Activated naive CD8-positive, alpha-beta T cell treated with anti-CD3 and anti-CD28 coated beads, Interleukin-2, amount 10 ng/mL, durations not matched to agents 7 days and 5 days (primary cell): ENCODE results near the gene ADAMTS18. TPM values are rescaled to one million over a fixed set of nuclear protein-coding genes. Genes with fewer than 3 reads are reported as not detected.
"Not testable (repeated sequence)": the region's sequence is repeated elsewhere in the genome, so short reads cannot be mapped to it uniquely, and the experiment has no call there.

Experiments
- ATAC-seq: fragments of 150-1000 bp; cut with Tn5 transposase; one replicate; pipeline ENCODE4 v1.10.0; 2021; ENCODE audit warnings: low read depth, moderate library complexity
- POLR2A ChIA-PET: fragments of 350-600 bp; sonication (Branson Sonifier 250); formaldehyde crosslinking; loops from one replicate; lab custom pipeline; 2021; ENCODE audit warnings: antibody characterized with exemption; lab: Charles Lee
- DNase-seq: peaks from one replicate; pipeline ENCODE4 v3.0.0; 2021
- H3K27ac Mint-ChIP-seq: one replicate; pipeline ENCODE4 v1.8.0; 2022; ENCODE audit warnings: mild to moderate bottlenecking, mixed read lengths
- H3K27me3 Mint-ChIP-seq: one replicate; pipeline ENCODE4 v1.8.0; 2022; ENCODE audit warnings: mild to moderate bottlenecking, moderate library complexity, mixed read lengths
- H3K36me3 Mint-ChIP-seq: one replicate; pipeline ENCODE4 v1.8.0; 2021; ENCODE audit warnings: mild to moderate bottlenecking, mixed read lengths
- H3K4me1 Mint-ChIP-seq: one replicate; pipeline ENCODE4 v1.8.0; 2021; ENCODE audit warnings: mixed read lengths
- H3K4me3 Mint-ChIP-seq: one replicate; pipeline ENCODE4 v1.8.0; 2022; ENCODE audit warnings: mild to moderate bottlenecking, moderate library complexity, mixed read lengths
- H3K9me3 Mint-ChIP-seq: one replicate; pipeline ENCODE4 v1.8.0; 2021; ENCODE audit warnings: mixed read lengths
- total RNA-seq, 2 experiments: library from RNA; stranded (reverse); gene quantifications; one replicate each; pipeline ENCODE4 v1.2.3, GENCODE V29; 2021

ADAMTS18 gene
- total RNA-seq, 2 experiments from 2014 or later, result not detected

GRCh38 chr16:77295896-77296295, 138.9 kb downstream of the ADAMTS18 start:
- H3K4me1 Mint-ChIP-seq, result no peaks in the 10 kb centered on the region
- no peak overlapping the region for H3K4me3 Mint-ChIP-seq
- ATAC-seq (no peak), DNase-seq (no peak)
- POLR2A ChIA-PET, result no interaction called here
- H3K27ac Mint-ChIP-seq, result no peak overlapping the region
- H3K27me3 Mint-ChIP-seq, result peaks cover 4% of the 10 kb centered on the region
- no peaks in the 10 kb centered on the region for H3K9me3 Mint-ChIP-seq
- no peaks in the 10 kb centered on the region for H3K36me3 Mint-ChIP-seq

- POLR2A ChIA-PET, result no interaction called here
- DNase-seq (no peak), ATAC-seq (no peak)
- no peaks in the 10 kb centered on the region for H3K9me3 Mint-ChIP-seq
- H3K4me1 Mint-ChIP-seq, result no peaks in the 10 kb centered on the region
- no peak overlapping the region for H3K4me3 Mint-ChIP-seq
- H3K36me3 Mint-ChIP-seq, result no peaks in the 10 kb centered on the region
- H3K27ac Mint-ChIP-seq, result no peak overlapping the region
- H3K27me3 Mint-ChIP-seq, result peaks cover 3% of the 10 kb centered on the region
These were observed 144.3 kb downstream of the ADAMTS18 start for GRCh38 chr16:77290451-77291115.

GRCh38 chr16:77289331-77289809, 145.5 kb downstream of the ADAMTS18 start:
- POLR2A ChIA-PET, result no interaction called here
- Mint-ChIP-seq H3K4me3 (no peak overlapping the region), H3K9me3 (no peaks in the 10 kb centered on the region), H3K36me3 (no peaks in the 10 kb centered on the region), H3K27me3 (peaks cover 2% of the 10 kb centered on the region), H3K27ac (no peak overlapping the region), H3K4me1 (no peaks in the 10 kb centered on the region)
- ATAC-seq (no peak), DNase-seq (no peak)

GRCh38 chr16:77288222-77288621, 146.6 kb downstream of the ADAMTS18 start:
- Mint-ChIP-seq H3K4me1 (no peaks in the 10 kb centered on the region), H3K4me3 (no peak overlapping the region), H3K27ac (no peak overlapping the region), H3K9me3 (no peaks in the 10 kb centered on the region), H3K36me3 (no peaks in the 10 kb centered on the region), H3K27me3 (peaks cover 2% of the 10 kb centered on the region)
- ATAC-seq (no peak), DNase-seq (no peak)
- POLR2A ChIA-PET, result no interaction called here

- DNase-seq, result no peak
- H3K27ac Mint-ChIP-seq, result no peak overlapping the region
- no peak for ATAC-seq
- no peaks in the 10 kb centered on the region for H3K36me3 Mint-ChIP-seq
- H3K4me3 Mint-ChIP-seq, result no peak overlapping the region
- POLR2A ChIA-PET, result no interaction called here
- H3K27me3 Mint-ChIP-seq, result peaks cover 2% of the 10 kb centered on the region
- no peaks in the 10 kb centered on the region for H3K4me1 Mint-ChIP-seq
- H3K9me3 Mint-ChIP-seq, result no peaks in the 10 kb centered on the region
These were observed 149.2 kb downstream of the ADAMTS18 start for GRCh38 chr16:77285676-77286075.

- ATAC-seq (no peak), DNase-seq (no peak)
- Mint-ChIP-seq H3K4me3 (no peak overlapping the region), H3K9me3 (no peaks in the 10 kb centered on the region), H3K27ac (no peak overlapping the region), H3K4me1 (no peaks in the 10 kb centered on the region), H3K27me3 (no peaks in the 10 kb centered on the region), H3K36me3 (no peaks in the 10 kb centered on the region)
- POLR2A ChIA-PET, result no interaction called here
These were observed 152.5 kb downstream of the ADAMTS18 start for GRCh38 chr16:77282345-77282744.

- H3K9me3 Mint-ChIP-seq, ATAC-seq, H3K36me3 Mint-ChIP-seq, H3K27me3 Mint-ChIP-seq, H3K4me3 Mint-ChIP-seq, H3K4me1 Mint-ChIP-seq, H3K27ac Mint-ChIP-seq, DNase-seq, POLR2A ChIA-PET: not testable (repeated sequence)
These were observed 155.5 kb downstream of the ADAMTS18 start for GRCh38 chr16:77279316-77279715.

- H3K9me3 Mint-ChIP-seq, result no peaks in the 10 kb centered on the region
These were observed 157.3 kb downstream of the ADAMTS18 start for GRCh38 chr16:77277571-77277970.

GRCh38 chr16:77277141-77277540, 157.7 kb downstream of the ADAMTS18 start:
- Mint-ChIP-seq H3K36me3 (no peaks in the 10 kb centered on the region), H3K4me3 (no peak overlapping the region), H3K9me3 (no peaks in the 10 kb centered on the region), H3K27me3 (peaks cover 4% of the 10 kb centered on the region), H3K27ac (no peak overlapping the region), H3K4me1 (no peaks in the 10 kb centered on the region)
- DNase-seq (no peak), ATAC-seq (no peak)
- POLR2A ChIA-PET, result no interaction called here

More at GRCh38 chr16:77277571-77277970, 157.3 kb downstream of the ADAMTS18 start:
- Mint-ChIP-seq H3K36me3 (no peaks in the 10 kb centered on the region), H3K27ac (no peak overlapping the region), H3K4me1 (no peaks in the 10 kb centered on the region), H3K4me3 (no peak overlapping the region), H3K27me3 (peaks cover 4% of the 10 kb centered on the region)
- POLR2A ChIA-PET, result no interaction called here
- ATAC-seq (no peak), DNase-seq (no peak)

- DNase-seq, result no peak
- no peaks in the 10 kb centered on the region for H3K4me1 Mint-ChIP-seq
- H3K27ac Mint-ChIP-seq, result no peak overlapping the region
- H3K4me3 Mint-ChIP-seq, result no peak overlapping the region
- H3K36me3 Mint-ChIP-seq, result no peaks in the 10 kb centered on the region
- H3K27me3 Mint-ChIP-seq, result peaks cover 4% of the 10 kb centered on the region
- H3K9me3 Mint-ChIP-seq, result no peaks in the 10 kb centered on the region
- POLR2A ChIA-PET, result no interaction called here
- no peak for ATAC-seq
These were observed 158.2 kb downstream of the ADAMTS18 start for GRCh38 chr16:77276661-77277060.

GRCh38 chr16:77275303-77275702, 159.5 kb downstream of the ADAMTS18 start:
- H3K27me3 Mint-ChIP-seq, H3K9me3 Mint-ChIP-seq, POLR2A ChIA-PET, H3K36me3 Mint-ChIP-seq, DNase-seq, ATAC-seq, H3K27ac Mint-ChIP-seq, H3K4me3 Mint-ChIP-seq, H3K4me1 Mint-ChIP-seq: not testable (repeated sequence)

- ATAC-seq (no peak), DNase-seq (no peak)
- Mint-ChIP-seq H3K36me3 (no peaks in the 10 kb centered on the region), H3K27me3 (peaks cover 5% of the 10 kb centered on the region), H3K9me3 (no peaks in the 10 kb centered on the region), H3K4me3 (no peak overlapping the region), H3K4me1 (no peaks in the 10 kb centered on the region), H3K27ac (no peak overlapping the region)
- POLR2A ChIA-PET, result no interaction called here
These were observed 161.0 kb downstream of the ADAMTS18 start for GRCh38 chr16:77273815-77274214.

- Mint-ChIP-seq H3K36me3 (no peaks in the 10 kb centered on the region), H3K4me3 (no peak overlapping the region), H3K27me3 (peaks cover 8% of the 10 kb centered on the region), H3K4me1 (no peaks in the 10 kb centered on the region), H3K27ac (no peak overlapping the region), H3K9me3 (no peaks in the 10 kb centered on the region)
- DNase-seq, result no peak
- POLR2A ChIA-PET, result no interaction called here
- no peak for ATAC-seq
These were observed 163.1 kb downstream of the ADAMTS18 start for GRCh38 chr16:77271532-77272426.

- H3K36me3 Mint-ChIP-seq, result not testable (repeated sequence)
These were observed 168.6 kb downstream of the ADAMTS18 start for GRCh38 chr16:77266185-77266584.

More at GRCh38 chr16:77266185-77266584, 168.6 kb downstream of the ADAMTS18 start:
- DNase-seq, H3K9me3 Mint-ChIP-seq, H3K27ac Mint-ChIP-seq, H3K4me3 Mint-ChIP-seq, H3K4me1 Mint-ChIP-seq, ATAC-seq, POLR2A ChIA-PET: not testable (repeated sequence)
- peaks cover 15% of the 10 kb centered on the region for H3K27me3 Mint-ChIP-seq
